Measurements from ENCODE around the gene MRPL20.

- TF ChIP-seq CTCF (IDR thresholded peaks at IDR 0.05) (no peak), POLR2A (IDR thresholded peaks at IDR 0.05) (no peak)
These were observed 26.1 kb upstream of the MRPL20 start for GRCh38 chr1:1432951-1433803.
